HCT116 (cell line): ENCODE results near the gene IGSF3. TPM values are rescaled to one million over a fixed set of nuclear protein-coding genes. Genes with fewer than 3 reads are reported as not detected.
"Not testable (repeated sequence)": the region's sequence is repeated elsewhere in the genome, so short reads cannot be mapped to it uniquely, and the experiment has no call there.

Experiments used
- ATAC-seq: fragments of 200-7000 bp; cut with Tn5 transposase; 2 replicates; pipeline ENCODE4 v1.9.1; 2020; ENCODE audit warnings: mild to moderate bottlenecking, moderate library complexity
- BruUV-seq: library from RNA; stranded (reverse); fragments of 400-500 nt; replicated peaks from 2 replicates; lab custom pipeline; 2021; lab: Mats Ljungman, UMichigan
- CTCF ChIA-PET: fragments of 300-600 bp; sonication (Branson Sonifier 250); formaldehyde crosslinking; loops from one replicate; lab custom pipeline; 2021; ENCODE audit warnings: antibody characterized with exemption; lab: Charles Lee
- POLR2A ChIA-PET: fragments of 300-600, 350-600 bp; sonication (Branson Sonifier 250); formaldehyde crosslinking; loops from one replicate; lab custom pipeline; 2021; ENCODE audit warnings: antibody characterized with exemption; lab: Charles Lee
- RAD21 ChIA-PET, 2 experiments: fragments of 300-600 bp; sonication (Branson Sonifier 250); formaldehyde crosslinking; loops; one replicate each; lab custom pipeline; 2023; ENCODE audit warnings: low total read pairs in 2 of 2; ENCODE audit not compliant: uncharacterized antibody in 2 of 2, unreplicated experiment in 2 of 2, low non-redundant PET in 1 of 2; lab: Charles Lee
- DNase-seq: peaks from one replicate; pipeline ENCODE4 v3.0.0-alpha.2; 2010; ENCODE audit warnings: low read depth, low spot score
- H2AFZ ChIP-seq: fragments of 200-600 bp; shearing (Covaris generic), sonication (generic); 2 replicates; pipeline ENCODE4 v1.6.1; 2017; ENCODE audit warnings: low read depth, mixed run types, mixed read lengths, antibody characterized with exemption, low read length; ENCODE audit not compliant: poor library complexity, severe bottlenecking
- H3K27ac ChIP-seq: 2 replicates; pipeline ENCODE4 v1.5.1; 2012; ENCODE audit warnings: low read depth, low read length
- H3K27me3 ChIP-seq: fragments of 200-600 bp; sonication (generic); 2 replicates; pipeline ENCODE4 v1.6.1; 2016; ENCODE audit warnings: mixed run types, low read length, mixed read lengths; ENCODE audit not compliant: insufficient read depth
- H3K36me3 ChIP-seq, 2 experiments: fragments of 200-500 bp in 1 of 2; fragments of 200-600 bp in 1 of 2; sonication (Bioruptor generic) in 1 of 2; sonication (generic) in 1 of 2; 2 replicates each; pipeline versions ENCODE4 v1.5.1 to v1.6.1; 2014 to 2016; ENCODE audit warnings: low read length in 2 of 2, inconsistent platforms in 1 of 2, mixed read lengths in 1 of 2, mixed run types in 1 of 2; ENCODE audit not compliant: insufficient read depth in 2 of 2, control insufficient read depth in 1 of 2
- H3K4me1 ChIP-seq, 2 experiments: fragments of 200-600 bp in 1 of 2; sonication (generic) in 1 of 2; 2 replicates each; pipeline versions ENCODE4 v1.5.1 to v1.6.1; 2012 to 2017; ENCODE audit warnings: low read length in 2 of 2, inconsistent platforms in 1 of 2, mild to moderate bottlenecking in 1 of 2, mixed read lengths in 1 of 2, mixed run types in 1 of 2, moderate library complexity in 1 of 2; ENCODE audit not compliant: insufficient read depth in 2 of 2, control insufficient read depth in 1 of 2
- H3K4me2 ChIP-seq: fragments of 200-600 bp; sonication (generic); 2 replicates; pipeline ENCODE4 v1.6.1; 2017; ENCODE audit warnings: mixed run types, low read length, mixed read lengths
- H3K4me3 ChIP-seq, 2 experiments: fragments of 200-600 bp in 1 of 2; sonication (generic) in 1 of 2; replicated peaks in 1 of 2; 2 replicates each; pipeline ENCODE4 v1.5.1; 2011 to 2016; ENCODE audit warnings: low read length in 2 of 2, control low read depth in 1 of 2, low read depth in 1 of 2, mild to moderate bottlenecking in 1 of 2, mixed read lengths in 1 of 2, mixed run types in 1 of 2
- H3K79me2 ChIP-seq: fragments of 200-600 bp; sonication (generic); 2 replicates; pipeline ENCODE4 v1.6.1; 2017; ENCODE audit warnings: mild to moderate bottlenecking, mixed run types, low read length, moderate library complexity, mixed read lengths; ENCODE audit not compliant: insufficient read depth
- H3K9ac ChIP-seq: fragments of 200-600 bp; sonication (generic); 2 replicates; pipeline ENCODE4 v1.6.1; 2016; ENCODE audit warnings: low read length, mixed read lengths
- H3K9me2 ChIP-seq: fragments of 200-600 bp; sonication (generic), shearing (Covaris generic); 2 replicates; pipeline ENCODE4 v1.6.1; 2017; ENCODE audit warnings: mixed run types, mild to moderate bottlenecking, moderate library complexity; ENCODE audit not compliant: insufficient read depth
- H3K9me3 ChIP-seq, 2 experiments: fragments of 200-500 bp in 1 of 2; fragments of 200-600 bp in 1 of 2; sonication (Bioruptor generic) in 1 of 2; sonication (generic) in 1 of 2; 2 replicates each; pipeline ENCODE4 v1.6.1; 2014 to 2017; ENCODE audit warnings: low read length in 2 of 2, mixed read lengths in 2 of 2, inconsistent platforms in 1 of 2, low read depth in 1 of 2, mild to moderate bottlenecking in 1 of 2, mixed run types in 1 of 2, moderate library complexity in 1 of 2; ENCODE audit not compliant: control insufficient read depth in 1 of 2, insufficient read depth in 1 of 2
- H4K20me1 ChIP-seq: fragments of 200-600 bp; sonication (generic), shearing (Covaris generic); 2 replicates; pipeline ENCODE4 v1.6.1; 2017; ENCODE audit warnings: mixed run types, mild to moderate bottlenecking, moderate library complexity; ENCODE audit not compliant: insufficient read depth
- FOSL1 ChIP-seq: IDR thresholded peaks from 2 replicates; pipeline ENCODE4 v1.6.1; 2012; ENCODE audit warnings: low read depth
- POLR2A ChIP-seq: IDR thresholded peaks from 2 replicates; pipeline ENCODE4 v1.7.0; 2011; ENCODE audit warnings: borderline replicate concordance; ENCODE audit not compliant: insufficient read depth, insufficient read length; ENCODE audit errors: extremely low read depth
- YY1 ChIP-seq: IDR thresholded peaks from 2 replicates; pipeline ENCODE4 v1.6.1; 2011; ENCODE audit warnings: low read length, low read depth, moderate library complexity, mild to moderate bottlenecking; ENCODE audit not compliant: insufficient replicate concordance; ENCODE audit errors: extremely low read depth
- intact Hi-C: fragments of 100-400 bp; cut with micrococcal nuclease; formaldehyde crosslinking; loops from 2 replicates; pipeline ENCODE4 v1.10.0; 2022
- total RNA-seq: library from RNA; stranded (reverse); gene quantifications from one replicate; pipeline ENCODE4 v1.2.1, GENCODE V29; 2021; ENCODE audit not compliant: unreplicated experiment

IGSF3 gene
- total RNA-seq, 1 experiment from 2014 or later, result 18.6 TPM

GRCh38 chr1:116562465-116562864 lies 105.1 kb downstream of the IGSF3 start:
- ATAC-seq, BruUV-seq, CTCF ChIA-PET, H2AFZ ChIP-seq, intact Hi-C loops, H3K27me3 ChIP-seq, DNase-seq, H3K27ac ChIP-seq, H3K36me3 ChIP-seq, H3K9me2 ChIP-seq, RAD21 ChIA-PET, H3K4me2 ChIP-seq, POLR2A ChIA-PET, H3K9me3 ChIP-seq, H3K9ac ChIP-seq, H4K20me1 ChIP-seq, H3K4me3 ChIP-seq: not testable (repeated sequence)
- peaks cover 13 to 24% of the 10 kb centered on the region in 2 experiments for H3K4me1 ChIP-seq
- H3K79me2 ChIP-seq, result peaks cover 75% of the 10 kb centered on the region

GRCh38 chr1:116561563-116561962 lies 106.0 kb downstream of the IGSF3 start:
- CTCF ChIA-PET, result no interaction called here
- no peaks in the 10 kb centered on the region for H3K9me2 ChIP-seq
- RAD21 ChIA-PET, result no interaction called here
- no peak overlapping the region for H3K9ac ChIP-seq
- H2AFZ ChIP-seq, result no peak overlapping the region
- DNase-seq, result no peak
- ATAC-seq, result no peak
- no peak overlapping the region for H3K4me3 ChIP-seq
- no peaks in the 10 kb centered on the region for H3K9me3 ChIP-seq
- intact Hi-C loops, result no loop called here
- H3K27me3 ChIP-seq, result no peaks in the 10 kb centered on the region
- H3K4me1 ChIP-seq, result peaks cover 20 to 33% of the 10 kb centered on the region in 2 experiments
- no peaks in the 10 kb centered on the region for H3K36me3 ChIP-seq
- H3K27ac ChIP-seq, result no peak overlapping the region
- H4K20me1 ChIP-seq, result no peaks in the 10 kb centered on the region
- no TSS peak for BruUV-seq
- H3K4me2 ChIP-seq, result no peak overlapping the region
- peaks cover 71% of the 10 kb centered on the region for H3K79me2 ChIP-seq
- no peak for TF ChIP-seq POLR2A
- TF ChIP-seq FOSL1, result no peak
- TF ChIP-seq YY1, result no peak
- POLR2A ChIA-PET, result no interaction called here
